OCI-M2 (cell line): ENCODE measurements around the gene MRPL27.

Experiments used
- DNase-seq: peaks from one replicate; lab custom pipeline; 2025; ENCODE audit not compliant: unreplicated experiment; lab: John Stamatoyannopoulos, UW

Gene MRPL27

DNA sequence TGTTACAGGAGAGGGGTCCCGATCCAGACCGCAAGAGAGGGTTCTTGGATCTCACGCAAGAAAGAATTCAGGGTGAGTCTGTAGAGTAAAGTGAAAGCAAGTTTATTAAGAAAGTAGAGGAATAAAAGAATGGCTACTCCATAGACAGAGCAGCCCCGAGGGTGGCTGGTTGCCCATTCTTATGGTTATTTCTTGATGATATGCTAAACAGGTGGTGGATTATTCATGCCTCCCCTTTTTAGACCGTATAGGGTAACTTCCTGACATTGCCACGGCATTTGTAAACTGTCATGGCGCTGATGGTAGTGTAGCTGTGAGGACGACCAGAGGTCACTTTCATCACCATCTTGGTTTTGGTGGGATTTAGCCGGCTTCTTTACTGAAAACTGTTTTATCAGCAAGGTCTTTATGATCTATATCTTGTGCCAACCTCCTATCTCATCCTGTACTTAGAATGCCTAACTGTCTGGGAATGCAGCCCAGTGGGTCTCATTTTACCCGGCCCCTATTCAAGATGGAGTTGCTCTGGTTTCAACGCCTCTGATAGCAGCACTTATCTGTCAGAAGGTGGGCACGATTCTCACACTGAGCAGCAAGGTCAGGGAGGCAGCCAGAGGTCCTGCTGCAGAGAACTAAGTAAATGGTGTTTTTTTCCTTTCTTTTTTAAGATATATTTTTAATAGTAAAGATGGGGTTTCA is 53.5 kb downstream of the MRPL27 start:
- no peak for DNase-seq

GRCh38 chr17:50318501-50319285 is 54.3 kb downstream of the MRPL27 start:
- DNase-seq, result no peak
